Psoas muscle (tissue), 8 donors: Measurements from ENCODE around the gene ADPGK. TPM values are rescaled to one million over a fixed set of nuclear protein-coding genes. Genes with fewer than 3 reads are reported as not detected.

Experiments
- ATAC-seq, 4 donors: fragments of 200-7000 bp; cut with Tn5 transposase; one replicate each; pipeline ENCODE4 v1.9.1; 2020; ENCODE audit warnings: moderate library complexity in 3 of 4, mild to moderate bottlenecking in 2 of 4
- DNase-seq, 2 donors: peaks; one replicate each; pipeline ENCODE4 v3.0.0-alpha.2; 2020
- H3K27ac ChIP-seq: fragments of 200-600 bp; one replicate; pipeline ENCODE4 v1.8.0; 2022
- H3K27me3 ChIP-seq, 3 donors: fragments of 200-600 bp in 1 of 3; one replicate each; pipeline versions ENCODE4 v1.6.1 to v1.8.0; 2013 to 2022; ENCODE audit warnings: low read length in 2 of 3, mild to moderate bottlenecking in 2 of 3, moderate library complexity in 1 of 3; ENCODE audit not compliant: insufficient read depth in 3 of 3
- H3K36me3 ChIP-seq, 2 donors: fragments of 200-600 bp in 1 of 2; one replicate each; pipeline versions ENCODE4 v1.6.1 to v1.8.0; 2013 to 2022; ENCODE audit warnings: low read depth in 1 of 2, mild to moderate bottlenecking in 1 of 2, moderate library complexity in 1 of 2; ENCODE audit not compliant: insufficient read depth in 1 of 2
- H3K4me1 ChIP-seq: fragments of 200-600 bp; one replicate; pipeline ENCODE4 v1.8.0; 2022
- H3K4me3 ChIP-seq: fragments of 200-600 bp; one replicate; pipeline ENCODE4 v1.8.0; 2022; ENCODE audit warnings: mild to moderate bottlenecking
- H3K9me3 ChIP-seq: fragments of 200-600 bp; one replicate; pipeline ENCODE4 v1.8.0; 2022
- CTCF ChIP-seq: fragments of 200-600 bp; IDR thresholded peaks from one replicate; pipeline ENCODE4 v1.8.0; 2022; ENCODE audit warnings: antibody characterized with exemption
- WGBS, 3 donors: extraction: QIAGEN DNeasy Blood & Tissue Kit; methylation state at CpG; one replicate each; pipeline versions ENCODE4 v1.1.6 to v1.1.7; 2013; 5-methylcytosine and 5-hydroxymethylcytosine counted together
- intact Hi-C, 2 donors: fragments of 100-400 bp; cut with DNase I; formaldehyde crosslinking; loops; one replicate each; pipeline versions ENCODE4 v1.11.0 to v1.14.2; 2022
- polyA plus RNA-seq, 3 donors: library from polyadenylated mRNA; stranded (reverse); fragments of 200-250 nt; gene quantifications; one replicate each; pipeline ENCODE4 v1.2.3, GENCODE V29; 2013
- total RNA-seq, 4 donors: library from RNA; stranded (reverse); fragmentation: NEBNext Ultra II Directional in 2 of 4; extraction: Animal tissue kit (Norgen Biotek cat#: 25700) in 2 of 4; gene quantifications; one replicate each; pipeline versions ENCODE4 v1.2.1 to v1.2.4, GENCODE V29; 2021 to 2023
- donor health status: healthy with polysubstance abuse.
- donor health status: DM: no; HTN: no; CAD: no; lungs with moderate emphysema.
- donor health status: Bipolar disorder and iron deficiency.
- donor health status: healthy.
- donor health status: DM: yes; HTN: yes; CAD: no.
- donor health status: DM: no; HTN: no; CAD: no.
- donor health status: DM: no; HTN: no; CAD: no.
- donor health status: DM: yes; HTN: yes; CAD: no.

Gene ADPGK
- total and polyA plus RNA-seq, 7 donors, result 7.9 to 14.2 (median 10.5) TPM

DNA sequence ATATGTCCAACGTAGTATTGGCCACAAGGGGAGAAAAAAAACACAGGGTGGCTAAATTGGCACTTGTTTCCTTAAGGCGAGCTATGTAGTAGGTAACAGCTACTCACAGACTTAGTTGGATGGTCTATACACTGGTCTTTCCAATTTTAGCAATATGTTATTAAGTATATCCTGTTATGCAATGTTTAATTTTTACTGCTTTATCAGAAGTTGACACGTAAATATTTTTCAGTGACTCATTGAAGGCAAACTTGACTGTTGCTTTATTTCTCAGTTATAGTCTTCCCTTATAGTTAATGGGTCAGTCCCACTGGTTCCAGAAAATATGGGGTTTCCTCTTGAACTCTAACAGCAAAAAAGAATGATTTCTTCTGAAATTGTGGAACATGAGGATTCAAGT lies 46.5 kb downstream of the ADPGK start:
- Histone ChIP-seq H3K27ac (no peak overlapping the region), H3K4me1 (no peaks in the 10 kb centered on the region), H3K27me3 (no peaks in the 10 kb centered on the region), H3K9me3 (no peaks in the 10 kb centered on the region), H3K4me3 (no peak overlapping the region), H3K36me3 (peaks cover 17 to 81% of the 10 kb centered on the region in 2 donors)
- no peak for TF ChIP-seq CTCF
- WGBS, 3 donors, result 87 to 90% (median 88%) methylated on average over 3 of the region's 3 CpGs
- intact Hi-C loops, result no loop called here
- no peak for DNase-seq
- no peak for ATAC-seq

GRCh38 chr15:72735111-72735510 lies 48.4 kb downstream of the ADPGK start:
- 92 to 97% (median 94%) methylated on average over 2 of the region's 2 CpGs for WGBS, 3 donors

GRCh38 chr15:72733941-72734738 lies 49.4 kb downstream of the ADPGK start:
- H3K27me3 ChIP-seq, result no peaks in the 10 kb centered on the region
- no peaks in the 10 kb centered on the region for H3K4me1 ChIP-seq
- H3K4me3 ChIP-seq, result no peak overlapping the region
- no peak for TF ChIP-seq CTCF
- peaks cover 13 to 80% of the 10 kb centered on the region in 2 donors for H3K36me3 ChIP-seq
- H3K9me3 ChIP-seq, result no peaks in the 10 kb centered on the region
- ATAC-seq (no peak), DNase-seq (no peak)
- H3K27ac ChIP-seq, result no peak overlapping the region
- 94 to 98% (median 96%) methylated on average over 2 of the region's 2 CpGs for WGBS, 3 donors
- intact Hi-C loops, result no loop called here

More at GRCh38 chr15:72735111-72735510, 48.4 kb downstream of the ADPGK start:
- TF ChIP-seq CTCF, result no peak
- DNase-seq (no peak), ATAC-seq (no peak)
- intact Hi-C loops, result no loop called here
- Histone ChIP-seq H3K27ac (no peak overlapping the region), H3K9me3 (no peaks in the 10 kb centered on the region), H3K27me3 (no peaks in the 10 kb centered on the region), H3K4me3 (no peak overlapping the region), H3K36me3 (peaks cover 19 to 86% of the 10 kb centered on the region in 2 donors), H3K4me1 (no peaks in the 10 kb centered on the region)

GRCh38 chr15:72732516-72732915 lies 51.0 kb downstream of the ADPGK start:
- WGBS, 3 donors, result 88 to 94% (median 92%) methylated on average over 4 of the region's 4 CpGs
- H3K4me1 ChIP-seq, result no peaks in the 10 kb centered on the region
- H3K9me3 ChIP-seq, result no peaks in the 10 kb centered on the region
- no peak overlapping the region for H3K27ac ChIP-seq
- TF ChIP-seq CTCF, result no peak
- intact Hi-C loops, result no loop called here
- no peak overlapping the region for H3K4me3 ChIP-seq
- no peak for ATAC-seq
- peaks cover 8 to 75% of the 10 kb centered on the region in 2 donors for H3K36me3 ChIP-seq
- H3K27me3 ChIP-seq, result no peaks in the 10 kb centered on the region
- no peak for DNase-seq

DNA sequence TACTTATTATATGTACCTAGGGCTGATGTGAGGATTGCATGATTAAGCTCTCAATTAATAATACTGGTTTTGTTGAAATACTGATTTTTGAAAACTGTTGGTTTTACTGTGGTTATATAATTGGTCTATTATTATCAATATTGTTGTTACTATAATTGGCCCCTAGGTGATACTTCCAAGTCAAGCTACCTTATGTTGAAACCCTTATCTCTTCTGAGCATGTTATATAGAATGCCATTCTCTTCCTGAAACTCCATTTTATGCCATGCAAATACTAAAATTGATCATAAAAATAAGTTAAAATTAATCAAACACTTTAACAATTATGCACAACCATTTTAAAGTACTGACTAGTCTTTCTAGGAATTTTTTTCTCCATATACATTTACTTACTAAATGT lies 51.5 kb downstream of the ADPGK start:
- DNase-seq (no peak), ATAC-seq (no peak)
- Histone ChIP-seq H3K36me3 (peaks cover 5 to 75% of the 10 kb centered on the region in 2 donors), H3K27ac (no peak overlapping the region), H3K27me3 (no peaks in the 10 kb centered on the region), H3K4me1 (no peaks in the 10 kb centered on the region), H3K4me3 (no peak overlapping the region), H3K9me3 (no peaks in the 10 kb centered on the region)
- intact Hi-C loops, result no loop called here
- TF ChIP-seq CTCF, result no peak
